Loucy (cell line): ENCODE results near the gene PDGFD.

Experiments
- H2AFZ ChIP-seq: fragments of 200-600 bp; sonication (generic); 2 replicates; pipeline ENCODE4 v1.6.0; 2016; ENCODE audit warnings: antibody characterized with exemption, mild to moderate bottlenecking, low read length, moderate library complexity
- H3F3A ChIP-seq: fragments of 200-600 bp; 2 replicates; pipeline ENCODE4 v1.6.0; 2016; ENCODE audit warnings: antibody characterized with exemption, low read depth, mild to moderate bottlenecking
- H3K27me3 ChIP-seq: fragments of 200-600 bp; sonication (generic); 2 replicates; pipeline ENCODE4 v1.6.1; 2014; ENCODE audit warnings: low read length, mild to moderate bottlenecking; ENCODE audit not compliant: insufficient read depth, poor library complexity, severe bottlenecking
- H3K36me3 ChIP-seq: fragments of 200-600 bp; sonication (generic); 2 replicates; pipeline ENCODE4 v1.6.1; 2016; ENCODE audit warnings: low read length; ENCODE audit not compliant: insufficient read depth
- H3K4me1 ChIP-seq: fragments of 200-600 bp; sonication (generic); 2 replicates; pipeline ENCODE4 v1.5.1; 2014; ENCODE audit warnings: low read length, mild to moderate bottlenecking; ENCODE audit not compliant: insufficient read depth, poor library complexity, severe bottlenecking
- H3K4me2 ChIP-seq: fragments of 200-600 bp; sonication (generic); 2 replicates; pipeline ENCODE4 v1.6.0; 2014; ENCODE audit warnings: antibody characterized with exemption, low read length, low read depth, mild to moderate bottlenecking; ENCODE audit not compliant: poor library complexity, severe bottlenecking
- H3K4me3 ChIP-seq: fragments of 200-600 bp; sonication (generic); 2 replicates; pipeline ENCODE4 v1.5.1; 2014; ENCODE audit warnings: low read length, mild to moderate bottlenecking, mixed read lengths; ENCODE audit not compliant: poor library complexity, severe bottlenecking
- H3K79me2 ChIP-seq: fragments of 200-600 bp; sonication (generic); 2 replicates; pipeline ENCODE4 v1.6.1; 2014; ENCODE audit warnings: low read length; ENCODE audit not compliant: insufficient read depth
- H3K9ac ChIP-seq: fragments of 200-600 bp; sonication (generic); 2 replicates; pipeline ENCODE4 v1.6.0; 2014; ENCODE audit warnings: mild to moderate bottlenecking, low read depth, low read length, moderate library complexity; ENCODE audit not compliant: poor library complexity, severe bottlenecking
- H3K9me2 ChIP-seq: fragments of 200-600 bp; sonication (generic); replicated peaks from 2 replicates; pipeline ENCODE4 v1.6.1; 2016; ENCODE audit warnings: low read depth, low read length, mixed read lengths
- H3K9me3 ChIP-seq: fragments of 200-600 bp; sonication (generic); 2 replicates; pipeline ENCODE4 v1.6.1; 2014; ENCODE audit warnings: mild to moderate bottlenecking, antibody characterized with exemption, low read length, low read depth; ENCODE audit not compliant: insufficient read depth
- H4K20me1 ChIP-seq: fragments of 200-600 bp; sonication (generic); 2 replicates; pipeline ENCODE4 v1.6.0; 2014; ENCODE audit warnings: antibody characterized with exemption, low read length, mild to moderate bottlenecking; ENCODE audit not compliant: insufficient read depth, poor library complexity, severe bottlenecking
- EZH2phosphoT487 ChIP-seq: fragments of 200-600 bp; IDR thresholded peaks from 2 replicates; pipeline ENCODE4 v1.6.1; 2018; ENCODE audit warnings: antibody characterized with exemption, mild to moderate bottlenecking, moderate library complexity, borderline replicate concordance
- TF ChIP-seq, protein P1 (sequence below): fragments of 200-600 bp; sonication (generic); conservative IDR thresholded peaks from 2 replicates; pipeline ENCODE4 v1.5.1; 2014; ENCODE audit warnings: mild to moderate bottlenecking, antibody characterized with exemption, low read length

PDGFD gene

GRCh38 chr11:104033561-104033960 is 130.4 kb downstream of the PDGFD start:
- Histone ChIP-seq H3K79me2 (no peaks in the 10 kb centered on the region), H3K9ac (no peak overlapping the region), H3K4me1 (no peaks in the 10 kb centered on the region), H3F3A (no peaks in the 10 kb centered on the region), H4K20me1 (no peaks in the 10 kb centered on the region), H3K4me3 (no peak overlapping the region), H3K9me2 (no peaks in the 10 kb centered on the region), H2AFZ (no peak overlapping the region), H3K4me2 (no peak overlapping the region), H3K27me3 (no peaks in the 10 kb centered on the region), H3K36me3 (no peaks in the 10 kb centered on the region), H3K9me3 (no peaks in the 10 kb centered on the region)
- TF ChIP-seq EZH2phosphoT487 = no peak
- TF ChIP-seq, protein P1, sequence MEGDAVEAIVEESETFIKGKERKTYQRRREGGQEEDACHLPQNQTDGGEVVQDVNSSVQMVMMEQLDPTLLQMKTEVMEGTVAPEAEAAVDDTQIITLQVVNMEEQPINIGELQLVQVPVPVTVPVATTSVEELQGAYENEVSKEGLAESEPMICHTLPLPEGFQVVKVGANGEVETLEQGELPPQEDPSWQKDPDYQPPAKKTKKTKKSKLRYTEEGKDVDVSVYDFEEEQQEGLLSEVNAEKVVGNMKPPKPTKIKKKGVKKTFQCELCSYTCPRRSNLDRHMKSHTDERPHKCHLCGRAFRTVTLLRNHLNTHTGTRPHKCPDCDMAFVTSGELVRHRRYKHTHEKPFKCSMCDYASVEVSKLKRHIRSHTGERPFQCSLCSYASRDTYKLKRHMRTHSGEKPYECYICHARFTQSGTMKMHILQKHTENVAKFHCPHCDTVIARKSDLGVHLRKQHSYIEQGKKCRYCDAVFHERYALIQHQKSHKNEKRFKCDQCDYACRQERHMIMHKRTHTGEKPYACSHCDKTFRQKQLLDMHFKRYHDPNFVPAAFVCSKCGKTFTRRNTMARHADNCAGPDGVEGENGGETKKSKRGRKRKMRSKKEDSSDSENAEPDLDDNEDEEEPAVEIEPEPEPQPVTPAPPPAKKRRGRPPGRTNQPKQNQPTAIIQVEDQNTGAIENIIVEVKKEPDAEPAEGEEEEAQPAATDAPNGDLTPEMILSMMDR = no peak

DNA sequence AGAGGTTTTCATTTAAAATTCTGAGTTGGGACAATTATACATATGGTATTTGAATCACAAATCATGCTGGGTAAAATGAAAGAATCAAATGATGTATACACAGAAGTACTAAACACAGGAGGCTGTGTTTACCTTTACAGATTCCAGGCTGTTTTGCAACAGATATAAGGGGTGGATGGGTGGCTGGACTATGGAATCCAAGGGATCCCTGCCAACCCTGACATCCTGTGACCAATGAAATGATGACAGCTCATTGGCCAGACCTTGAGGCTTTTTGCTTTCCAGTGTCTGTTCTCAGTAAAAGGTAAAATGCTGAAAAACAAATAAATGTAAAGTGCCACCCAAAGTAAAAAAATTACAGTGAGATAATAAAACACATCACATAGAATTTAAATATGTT is 130.8 kb downstream of the PDGFD start:
- Histone ChIP-seq H2AFZ (no peak overlapping the region), H3K4me2 (no peak overlapping the region), H3K9ac (no peak overlapping the region)

GRCh38 chr11:104028476-104029263 is 135.3 kb downstream of the PDGFD start:
- no peaks in the 10 kb centered on the region for H3K27me3 ChIP-seq
- no peaks in the 10 kb centered on the region for H3K9me2 ChIP-seq
- TF ChIP-seq, protein P1 = no peak
- TF ChIP-seq EZH2phosphoT487 = no peak
- H3K4me3 ChIP-seq = no peak overlapping the region
- H3K4me2 ChIP-seq = no peak overlapping the region
- H3K79me2 ChIP-seq = no peaks in the 10 kb centered on the region
- H4K20me1 ChIP-seq = no peaks in the 10 kb centered on the region
- H3K9ac ChIP-seq = no peak overlapping the region
- H3K36me3 ChIP-seq = no peaks in the 10 kb centered on the region
- no peak overlapping the region for H2AFZ ChIP-seq
- no peaks in the 10 kb centered on the region for H3F3A ChIP-seq
- H3K4me1 ChIP-seq = no peaks in the 10 kb centered on the region
- no peaks in the 10 kb centered on the region for H3K9me3 ChIP-seq

More for the DNA sequence above, 130.8 kb downstream of the PDGFD start:
- Histone ChIP-seq H3K79me2 (no peaks in the 10 kb centered on the region), H3F3A (no peaks in the 10 kb centered on the region), H3K9me3 (no peaks in the 10 kb centered on the region), H4K20me1 (no peaks in the 10 kb centered on the region), H3K9me2 (no peaks in the 10 kb centered on the region), H3K4me3 (no peak overlapping the region), H3K36me3 (no peaks in the 10 kb centered on the region), H3K4me1 (no peaks in the 10 kb centered on the region), H3K27me3 (no peaks in the 10 kb centered on the region)
- TF ChIP-seq, protein P1 = no peak
- no peak for TF ChIP-seq EZH2phosphoT487
